ENCODE measurements around the gene PMPCA. TPM values are rescaled to one million over a fixed set of nuclear protein-coding genes. Genes with fewer than 3 reads are reported as not detected.

The PMPCA gene
- polyA plus RNA-seq, 1 experiment: 61.6 TPM

DNA sequence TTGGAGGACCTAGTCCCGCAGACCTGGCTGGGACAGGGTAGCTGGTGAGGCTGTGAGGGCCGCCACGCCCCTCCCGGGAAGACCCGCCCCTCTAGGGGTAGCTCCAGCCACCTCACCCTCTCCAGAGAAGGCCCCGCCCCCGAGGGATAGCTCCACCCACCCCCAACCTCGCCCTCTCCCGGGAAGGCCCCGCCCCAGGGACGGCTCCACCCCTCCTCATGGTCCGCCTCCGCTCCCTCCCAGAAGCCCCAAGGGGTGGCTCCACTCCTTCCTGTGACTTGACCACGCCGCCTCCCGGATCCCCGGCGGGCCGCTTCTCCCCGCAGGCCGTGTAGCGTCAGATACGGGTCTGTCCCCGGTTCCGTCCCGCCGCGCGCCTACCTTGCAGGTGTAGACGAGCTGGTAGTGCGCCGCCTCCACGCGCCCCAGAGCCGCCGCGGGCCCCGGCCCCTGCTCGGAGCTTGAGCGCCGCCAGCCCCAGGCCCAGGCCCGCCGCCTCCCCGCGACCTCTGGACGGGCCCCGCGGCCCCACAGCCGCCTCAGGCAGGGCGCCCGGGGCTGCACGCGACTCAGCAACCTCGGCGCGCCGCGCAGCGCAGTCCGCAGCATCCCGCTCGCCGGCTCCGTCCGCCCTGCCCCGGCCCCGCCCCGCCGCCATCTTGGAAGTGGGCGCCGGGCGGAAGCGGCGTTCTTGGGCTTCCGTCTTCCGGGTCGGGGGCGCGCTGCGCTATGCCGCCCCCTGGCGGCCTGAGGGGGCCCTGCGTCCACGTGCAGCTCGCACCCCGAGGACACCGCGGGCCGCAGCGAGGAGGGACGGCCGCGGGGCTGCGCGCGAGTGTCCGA lies 47.1 kb upstream of the PMPCA start, which contains the start of gene DNLZ:
DNLZ (minus strand) TSS at position 639 of the 843 bp plus-strand sequence; CDS start at position 609, 30 bp downstream.
- peak; percentile 57 for DNase-seq (ENCODE audit: low read depth)
- H3K4me3 ChIP-seq (ENCODE audit: low read depth, low read length): peak within 1 kb of the TSS; percentile 78
- H3K27me3 ChIP-seq (ENCODE audit: control insufficient read depth, insufficient read depth, low read length): no peaks in the 10 kb centered on the region
- CTCF ChIA-PET: interaction anchor here (0.6 to 6.3 kb wide), 22 partner anchors 9 to 397 kb away, joined by 3 to 68 read pairs (median 5); partner anchors contain the start of gene CARD9
- POLR2A ChIA-PET: interaction anchor here (0.8 to 1.0 kb wide), 2 partner anchors 18 to 34 kb away, joined by 3 read pairs; no protein-coding TSS in a partner anchor
- H3K36me3 ChIP-seq (ENCODE audit: control insufficient read depth, insufficient read depth, low read length): peaks cover 5% of the 10 kb centered on the region
- TF ChIP-seq, protein P1, sequence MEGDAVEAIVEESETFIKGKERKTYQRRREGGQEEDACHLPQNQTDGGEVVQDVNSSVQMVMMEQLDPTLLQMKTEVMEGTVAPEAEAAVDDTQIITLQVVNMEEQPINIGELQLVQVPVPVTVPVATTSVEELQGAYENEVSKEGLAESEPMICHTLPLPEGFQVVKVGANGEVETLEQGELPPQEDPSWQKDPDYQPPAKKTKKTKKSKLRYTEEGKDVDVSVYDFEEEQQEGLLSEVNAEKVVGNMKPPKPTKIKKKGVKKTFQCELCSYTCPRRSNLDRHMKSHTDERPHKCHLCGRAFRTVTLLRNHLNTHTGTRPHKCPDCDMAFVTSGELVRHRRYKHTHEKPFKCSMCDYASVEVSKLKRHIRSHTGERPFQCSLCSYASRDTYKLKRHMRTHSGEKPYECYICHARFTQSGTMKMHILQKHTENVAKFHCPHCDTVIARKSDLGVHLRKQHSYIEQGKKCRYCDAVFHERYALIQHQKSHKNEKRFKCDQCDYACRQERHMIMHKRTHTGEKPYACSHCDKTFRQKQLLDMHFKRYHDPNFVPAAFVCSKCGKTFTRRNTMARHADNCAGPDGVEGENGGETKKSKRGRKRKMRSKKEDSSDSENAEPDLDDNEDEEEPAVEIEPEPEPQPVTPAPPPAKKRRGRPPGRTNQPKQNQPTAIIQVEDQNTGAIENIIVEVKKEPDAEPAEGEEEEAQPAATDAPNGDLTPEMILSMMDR (IDR thresholded peaks at IDR 0.05; ENCODE audit: insufficient read depth, low read depth, low read length): peak; percentile 75

DNA sequence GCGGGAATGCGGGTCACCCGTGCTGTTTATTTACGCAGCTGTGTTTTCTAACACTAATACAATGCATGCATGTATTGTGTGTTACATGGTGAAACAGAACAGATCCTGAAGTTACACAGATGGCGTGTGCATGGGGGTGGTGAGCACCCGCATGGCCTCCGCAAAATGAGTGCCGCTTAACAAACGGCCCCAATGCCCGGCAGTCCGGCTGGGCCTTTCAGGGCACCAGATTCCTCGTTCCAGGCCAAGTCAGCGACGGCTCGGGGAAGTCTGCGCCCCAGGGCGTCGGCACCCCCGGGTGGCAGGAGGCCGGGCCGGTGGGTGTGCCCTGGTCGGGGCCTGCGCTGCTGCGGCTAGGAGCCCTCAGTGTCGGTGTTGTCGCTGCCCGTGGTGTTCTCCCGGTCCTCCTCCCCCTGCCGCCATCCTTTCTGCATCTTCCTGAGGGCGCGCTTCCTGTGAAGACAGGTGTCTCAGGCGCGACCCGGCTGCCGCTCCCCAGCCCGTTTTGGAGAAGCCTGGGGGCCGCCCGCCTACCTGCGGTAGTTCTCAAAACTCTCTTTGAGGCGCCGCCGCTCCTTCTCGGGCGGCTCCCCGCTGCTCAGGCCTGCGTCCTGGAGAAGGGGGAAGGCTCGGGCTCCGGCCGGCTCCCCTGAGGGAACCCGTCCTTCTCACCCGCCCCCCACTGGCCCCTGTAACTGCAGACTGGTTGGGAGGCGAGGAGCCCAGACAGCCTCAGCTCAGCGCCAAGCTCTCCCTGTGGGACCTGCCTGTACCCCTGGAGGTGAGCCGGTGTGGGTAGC lies 46.3 kb upstream of the PMPCA start:
- DNase-seq (ENCODE audit: low read depth): no peak
- Histone ChIP-seq H3K4me3 (ENCODE audit: low read depth, low read length) (no peak overlapping the region; the same call in 1 of the 2 replicates), H3K27me3 (ENCODE audit: control insufficient read depth, insufficient read depth, low read length) (no peaks in the 10 kb centered on the region), H3K36me3 (ENCODE audit: control insufficient read depth, insufficient read depth, low read length) (peaks cover 4% of the 10 kb centered on the region; the same call in 1 of the 2 replicates)
- TF ChIP-seq, protein P1 (IDR thresholded peaks at IDR 0.05; ENCODE audit: insufficient read depth, low read depth, low read length): no peak
- ChIA-PET POLR2A (no interaction called here), CTCF (interaction anchor here (0.6 to 6.3 kb wide), 14 partner anchors 8 to 397 kb away, joined by 3 to 68 read pairs (median 8); partner anchors contain the start of gene CARD9)

DNA sequence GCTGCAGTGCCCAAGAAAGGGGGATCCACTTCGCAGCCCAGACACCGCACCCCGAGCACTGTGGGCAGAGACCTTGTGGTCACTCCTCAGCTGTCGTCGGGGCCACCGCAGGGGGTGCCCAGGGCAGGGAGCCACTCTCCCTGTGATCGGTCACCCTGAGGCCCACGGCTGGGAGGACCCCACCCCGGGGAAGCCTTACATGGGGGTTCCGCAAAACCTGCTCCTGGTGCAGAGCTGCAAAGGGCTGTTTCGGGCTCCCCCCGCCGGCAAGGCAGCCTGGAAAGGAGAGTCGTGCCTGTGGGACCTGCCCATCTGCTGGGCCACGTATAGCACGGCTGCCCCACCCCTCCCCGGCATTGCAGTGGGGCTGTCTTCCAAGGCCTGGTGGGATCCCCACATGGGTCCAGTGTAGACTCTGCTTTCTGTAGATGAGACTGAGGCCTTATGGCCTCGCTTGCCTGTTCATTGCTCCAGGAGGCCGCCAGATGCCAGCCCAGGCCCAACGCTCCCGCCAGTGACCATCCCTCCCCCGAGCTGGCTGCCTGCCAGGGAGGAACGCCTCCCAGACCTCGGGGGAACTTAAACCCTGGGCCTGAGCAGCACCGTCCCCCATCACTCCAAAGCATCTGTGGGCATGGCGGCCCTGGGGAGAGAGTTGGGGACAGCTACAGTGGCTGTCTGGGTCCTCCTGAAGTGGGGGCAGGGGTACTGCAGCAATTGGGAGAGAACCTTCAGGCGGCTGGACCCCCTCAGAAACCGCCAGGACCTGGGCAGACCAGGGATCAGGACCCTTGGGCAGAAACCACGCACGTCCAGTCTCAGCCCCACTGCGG lies 45.3 kb upstream of the PMPCA start:
- POLR2A ChIA-PET: no interaction called here

DNA sequence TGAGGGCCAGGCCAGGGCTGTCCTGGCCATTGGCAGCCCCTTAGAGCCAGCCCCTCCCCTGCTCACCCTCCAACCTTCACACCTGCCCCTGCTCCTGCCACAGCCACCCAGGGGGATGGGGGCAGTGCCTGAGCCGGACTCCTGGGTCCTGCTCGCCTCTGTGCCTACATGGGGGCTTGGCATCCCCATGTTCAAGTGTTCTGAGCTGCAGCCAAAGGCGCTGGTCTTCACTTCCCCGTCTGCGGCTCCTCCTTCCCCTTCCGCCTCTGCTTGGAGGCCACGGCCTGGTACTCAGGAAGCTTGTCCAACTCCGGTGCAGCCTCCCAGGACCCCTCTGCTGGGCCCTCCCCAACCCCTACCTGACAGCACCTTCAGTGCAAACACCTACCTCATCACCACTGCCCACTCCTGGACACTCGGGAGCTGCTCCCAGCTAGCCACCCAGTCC lies 44.7 kb upstream of the PMPCA start:
- ChIA-PET CTCF (interaction anchor here (0.7 to 6.3 kb wide), 7 partner anchors 9 to 54 kb away, joined by 3 to 68 read pairs (median 4); no protein-coding TSS in a partner anchor), POLR2A (no interaction called here)
- TF ChIP-seq, protein P1 (IDR thresholded peaks at IDR 0.05; ENCODE audit: insufficient read depth, low read depth, low read length): no peak
- DNase-seq (ENCODE audit: low read depth): no peak
- Histone ChIP-seq H3K4me3 (ENCODE audit: low read depth, low read length) (no peak overlapping the region), H3K36me3 (ENCODE audit: control insufficient read depth, insufficient read depth, low read length) (peaks cover 15% of the 10 kb centered on the region), H3K27me3 (ENCODE audit: control insufficient read depth, insufficient read depth, low read length) (no peaks in the 10 kb centered on the region)

More for the DNA sequence above, 45.3 kb upstream of the PMPCA start:
- H3K36me3 ChIP-seq (ENCODE audit: control insufficient read depth, insufficient read depth, low read length): peaks cover 10% of the 10 kb centered on the region
- DNase-seq (ENCODE audit: low read depth): no peak
- CTCF ChIA-PET: interaction anchor here (0.9 to 6.3 kb wide), 8 partner anchors 9 to 53 kb away, joined by 3 to 68 read pairs (median 6); no protein-coding TSS in a partner anchor
- no peak overlapping the region for H3K4me3 ChIP-seq (ENCODE audit: low read depth, low read length)
- no peaks in the 10 kb centered on the region for H3K27me3 ChIP-seq (ENCODE audit: control insufficient read depth, insufficient read depth, low read length)
- TF ChIP-seq, protein P1 (IDR thresholded peaks at IDR 0.05; ENCODE audit: insufficient read depth, low read depth, low read length): no peak

All from BJ (cell line).